CD4-positive, alpha-beta T cell treated with Interleukin-6 at 100 ng/mL for 8 hours (primary cell): Measurements from ENCODE around the gene PRKCA.

ENCODE experiments used
- DNase-seq: peaks from one replicate; pipeline ENCODE4 v3.0.0-alpha.2; 2020; ENCODE audit warnings: mixed read lengths, low spot score

PRKCA gene

GRCh38 chr17:66740226-66740625 lies 437.8 kb downstream of the PRKCA start:
- DNase-seq = no peak

- no peak for DNase-seq
These were observed 441.1 kb downstream of the PRKCA start for GRCh38 chr17:66743511-66743910.

- DNase-seq = no peak
These were observed 444.3 kb downstream of the PRKCA start for GRCh38 chr17:66746736-66747135.

- DNase-seq = no peak
These were observed 445.3 kb downstream of the PRKCA start for GRCh38 chr17:66747578-66748275.

GRCh38 chr17:66748578-66748977 lies 446.2 kb downstream of the PRKCA start:
- DNase-seq = no peak

GRCh38 chr17:66749217-66749832 lies 446.9 kb downstream of the PRKCA start:
- DNase-seq = no peak

- DNase-seq = no peak
These were observed 447.7 kb downstream of the PRKCA start for GRCh38 chr17:66750116-66750515.

GRCh38 chr17:66750781-66751543 lies 448.5 kb downstream of the PRKCA start:
- DNase-seq = no peak

GRCh38 chr17:66751771-66752170 lies 449.4 kb downstream of the PRKCA start:
- no peak for DNase-seq

GRCh38 chr17:66752411-66752810 lies 450.0 kb downstream of the PRKCA start:
- DNase-seq = no peak

- no peak for DNase-seq
These were observed 450.9 kb downstream of the PRKCA start for GRCh38 chr17:66753126-66753920.

GRCh38 chr17:66755101-66755943 lies 452.9 kb downstream of the PRKCA start:
- no peak for DNase-seq

GRCh38 chr17:66755944-66756290 lies 453.5 kb downstream of the PRKCA start:
- no peak for DNase-seq

- no peak for DNase-seq
These were observed 457.9 kb downstream of the PRKCA start for GRCh38 chr17:66760324-66760723.

GRCh38 chr17:66762276-66762675 lies 459.9 kb downstream of the PRKCA start:
- DNase-seq = no peak

GRCh38 chr17:66763056-66763455 lies 460.6 kb downstream of the PRKCA start:
- DNase-seq = no peak

- no peak for DNase-seq
These were observed 462.1 kb downstream of the PRKCA start for GRCh38 chr17:66764506-66764905.

- no peak for DNase-seq
These were observed 464.9 kb downstream of the PRKCA start for GRCh38 chr17:66767154-66767933.

- no peak for DNase-seq
These were observed 467.5 kb downstream of the PRKCA start for GRCh38 chr17:66769911-66770310.

- DNase-seq = no peak
These were observed 469.9 kb downstream of the PRKCA start for GRCh38 chr17:66772148-66772812.
